ENCODE results near the gene SLC6A5.
"Not testable (repeated sequence)": the region's sequence is repeated elsewhere in the genome, so short reads cannot be mapped to it uniquely, and the experiment has no call there.

GRCh38 chr11:20556396-20556795 is 43.0 kb upstream of the SLC6A5 start:
- TF ChIP-seq POLR2AphosphoS5, CTCF, POLR2A (IDR thresholded peaks at IDR 0.05): not testable (repeated sequence)
